ENCODE measurements around the gene SLCO3A1.

SLCO3A1 gene

GRCh38 chr15:91865486-91865885 lies 12.0 kb downstream of the SLCO3A1 start:
- no peak for TF ChIP-seq CTCF (conservative IDR thresholded peaks at IDR 0.05; ENCODE audit: low read depth, low read length)
- DNase-seq (ENCODE audit: low read depth) = no peak
- H3K4me3 ChIP-seq (ENCODE audit: low read length) = no peak overlapping the region

GRCh38 chr15:91865950-91866349 lies 12.4 kb downstream of the SLCO3A1 start:
- no peak for TF ChIP-seq CTCF (conservative IDR thresholded peaks at IDR 0.05; ENCODE audit: low read depth, low read length)
- no peak for DNase-seq (ENCODE audit: low read depth)

GRCh38 chr15:91866371-91866905 lies 12.9 kb downstream of the SLCO3A1 start:
- H3K4me3 ChIP-seq (ENCODE audit: low read length) = no peak overlapping the region
- TF ChIP-seq CTCF (conservative IDR thresholded peaks at IDR 0.05; ENCODE audit: low read depth, low read length) = no peak
- no peak for DNase-seq (ENCODE audit: low read depth)

More at GRCh38 chr15:91865950-91866349, 12.4 kb downstream of the SLCO3A1 start:
- no peak overlapping the region for H3K4me3 ChIP-seq (ENCODE audit: low read length)

- DNase-seq (ENCODE audit: low read depth) = no peak
- no peak overlapping the region for H3K4me3 ChIP-seq (ENCODE audit: low read length)
- no peak for TF ChIP-seq CTCF (conservative IDR thresholded peaks at IDR 0.05; ENCODE audit: low read depth, low read length)
Observed at GRCh38 chr15:91866971-91867372, 13.5 kb downstream of the SLCO3A1 start.

GRCh38 chr15:91867581-91868026 lies 14.1 kb downstream of the SLCO3A1 start:
- peak; percentile 67 for DNase-seq (ENCODE audit: low read depth)
- H3K4me3 ChIP-seq (ENCODE audit: low read length) = no peak overlapping the region
- no peak for TF ChIP-seq CTCF (conservative IDR thresholded peaks at IDR 0.05; ENCODE audit: low read depth, low read length)

GRCh38 chr15:91870876-91871537 lies 17.5 kb downstream of the SLCO3A1 start:
- no peak for TF ChIP-seq CTCF (conservative IDR thresholded peaks at IDR 0.05; ENCODE audit: low read depth, low read length)

GRCh38 chr15:91871837-91872236 lies 18.3 kb downstream of the SLCO3A1 start:
- no peak for TF ChIP-seq CTCF (conservative IDR thresholded peaks at IDR 0.05; ENCODE audit: low read depth, low read length)
- H3K4me3 ChIP-seq (ENCODE audit: low read length) = no peak overlapping the region
- no peak for DNase-seq (ENCODE audit: low read depth)

More at GRCh38 chr15:91870876-91871537, 17.5 kb downstream of the SLCO3A1 start:
- DNase-seq (ENCODE audit: low read depth) = no peak
- H3K4me3 ChIP-seq (ENCODE audit: low read length) = no peak overlapping the region

Measured in retinal pigment epithelial cell (primary cell).